Endothelial cell (in vitro differentiated cells): Measurements from ENCODE around the gene ADRA1B. TPM values are rescaled to one million over a fixed set of nuclear protein-coding genes. Genes with fewer than 3 reads are reported as not detected.
A peak's percentile ranks its signal among the peaks of the same experiment; 100 is the strongest.

ENCODE experiments used
- DNase-seq: peaks from one replicate; pipeline ENCODE4 v3.0.0; 2021; ENCODE audit warnings: low spot score
- H3K27ac Mint-ChIP-seq: one replicate; pipeline ENCODE4 v1.8.0; 2021; ENCODE audit warnings: mixed read lengths, inconsistent platforms; ENCODE audit not compliant: unreplicated experiment
- H3K27me3 Mint-ChIP-seq: one replicate; pipeline ENCODE4 v1.8.0; 2021; ENCODE audit warnings: mild to moderate bottlenecking, moderate library complexity, mixed read lengths, inconsistent platforms; ENCODE audit not compliant: unreplicated experiment
- H3K36me3 Mint-ChIP-seq: one replicate; pipeline ENCODE4 v1.8.0; 2021; ENCODE audit warnings: mild to moderate bottlenecking, low read depth, mixed read lengths, inconsistent platforms; ENCODE audit not compliant: unreplicated experiment
- H3K4me1 Mint-ChIP-seq: one replicate; pipeline ENCODE4 v1.8.0; 2021; ENCODE audit warnings: mild to moderate bottlenecking, mixed read lengths, inconsistent platforms; ENCODE audit not compliant: unreplicated experiment
- H3K4me3 Mint-ChIP-seq: one replicate; pipeline ENCODE4 v1.8.0; 2021; ENCODE audit warnings: mild to moderate bottlenecking, mixed read lengths, inconsistent platforms; ENCODE audit not compliant: unreplicated experiment
- H3K9me3 Mint-ChIP-seq: one replicate; pipeline ENCODE4 v1.8.0; 2021; ENCODE audit warnings: mixed read lengths, inconsistent platforms; ENCODE audit not compliant: unreplicated experiment
- CTCF ChIP-seq: fragments of 200-600 bp; sonication (generic); IDR thresholded peaks from one replicate; pipeline ENCODE4 v1.5.0; 2021; ENCODE audit warnings: antibody characterized with exemption; ENCODE audit not compliant: unreplicated experiment
- total RNA-seq: library from RNA; stranded (reverse); fragmentation: NEBNext Ultra II Directional; extraction: Animal tissue kit (Norgen Biotek cat#: 25700); gene quantifications from one replicate; pipeline ENCODE4 v1.2.1, GENCODE V29; 2021; ENCODE audit not compliant: unreplicated experiment

ADRA1B gene
- total RNA-seq, 1 donor from 2014 or later = not detected

GRCh38 chr5:159945359-159945758 lies 29.1 kb downstream of the ADRA1B start:
- no peaks in the 10 kb centered on the region for H3K9me3 Mint-ChIP-seq
- no peak for TF ChIP-seq CTCF

GRCh38 chr5:159947708-159948358 lies 31.6 kb downstream of the ADRA1B start:
- H3K9me3 Mint-ChIP-seq = no peaks in the 10 kb centered on the region
- DNase-seq = no peak
- H3K27me3 Mint-ChIP-seq = no peaks in the 10 kb centered on the region
- H3K36me3 Mint-ChIP-seq = no peaks in the 10 kb centered on the region
- peaks cover 6% of the 10 kb centered on the region for H3K4me1 Mint-ChIP-seq
- no peak for TF ChIP-seq CTCF
- no peak overlapping the region for H3K4me3 Mint-ChIP-seq
- H3K27ac Mint-ChIP-seq = no peak overlapping the region

More at GRCh38 chr5:159945359-159945758, 29.1 kb downstream of the ADRA1B start:
- no peak for DNase-seq
- Mint-ChIP-seq H3K27me3 (no peaks in the 10 kb centered on the region), H3K4me3 (no peak overlapping the region), H3K27ac (peak overlapping the region; percentile 45), H3K4me1 (peaks cover 6% of the 10 kb centered on the region), H3K36me3 (no peaks in the 10 kb centered on the region)

GRCh38 chr5:159951387-159951786 lies 35.1 kb downstream of the ADRA1B start:
- DNase-seq = peak; percentile 25
- H3K27me3 Mint-ChIP-seq = peaks cover 2% of the 10 kb centered on the region
- no peak for TF ChIP-seq CTCF
- H3K9me3 Mint-ChIP-seq = no peaks in the 10 kb centered on the region
- H3K4me3 Mint-ChIP-seq = no peak overlapping the region
- H3K4me1 Mint-ChIP-seq = no peaks in the 10 kb centered on the region
- no peak overlapping the region for H3K27ac Mint-ChIP-seq
- no peaks in the 10 kb centered on the region for H3K36me3 Mint-ChIP-seq

- DNase-seq = no peak
- Mint-ChIP-seq H3K9me3 (no peaks in the 10 kb centered on the region), H3K4me1 (no peaks in the 10 kb centered on the region), H3K4me3 (no peak overlapping the region), H3K36me3 (no peaks in the 10 kb centered on the region), H3K27ac (no peak overlapping the region), H3K27me3 (peaks cover 2% of the 10 kb centered on the region)
- no peak for TF ChIP-seq CTCF
These were observed 35.6 kb downstream of the ADRA1B start for GRCh38 chr5:159951834-159952233.

GRCh38 chr5:159953609-159954008 lies 37.3 kb downstream of the ADRA1B start:
- peaks cover 2% of the 10 kb centered on the region for H3K27me3 Mint-ChIP-seq
- TF ChIP-seq CTCF = no peak
- H3K9me3 Mint-ChIP-seq = no peaks in the 10 kb centered on the region
- DNase-seq = no peak
- no peaks in the 10 kb centered on the region for H3K4me1 Mint-ChIP-seq
- no peaks in the 10 kb centered on the region for H3K36me3 Mint-ChIP-seq
- no peak overlapping the region for H3K27ac Mint-ChIP-seq
- H3K4me3 Mint-ChIP-seq = no peak overlapping the region
